ENCODE results near the gene TRIB2. TPM values are rescaled to one million over a fixed set of nuclear protein-coding genes. Genes with fewer than 3 reads are reported as not detected.

The TRIB2 gene
- total and polyA plus RNA-seq, 2 donors from 2014 or later: 29.6 to 69.2 TPM

- DNase-seq (no peak), FAIRE-seq (no peak)
- no peaks in the 10 kb centered on the region for H3K9me3 ChIP-seq (ENCODE audit: control insufficient read depth in 2 of 3, insufficient read depth in 1 of 3, low read length in 3 of 3)
- H3K27ac ChIP-seq (ENCODE audit: low read depth in 2 of 2, low read length in 2 of 2): no peak overlapping the region
- no peak overlapping the region for H3K4me3 ChIP-seq (ENCODE audit: low read length in 3 of 3)
- H3K9ac ChIP-seq (ENCODE audit: low read length in 3 of 3): no peak overlapping the region
- H3K36me3 ChIP-seq (ENCODE audit: control insufficient read depth in 2 of 3, insufficient read depth in 3 of 3, low read length in 3 of 3): no peaks in the 10 kb centered on the region
- no peaks in the 10 kb centered on the region for H3K27me3 ChIP-seq (ENCODE audit: control insufficient read depth, insufficient read depth, low read length)
- no peaks in the 10 kb centered on the region for H3K4me1 ChIP-seq (ENCODE audit: control insufficient read depth in 2 of 3, insufficient read depth in 2 of 3, low read depth in 1 of 3, low read length in 3 of 3)
- intact Hi-C loops (cut with DNase I): no loop called here
- TF ChIP-seq CTCF (IDR thresholded peaks at IDR 0.05; ENCODE audit: borderline replicate concordance, extremely low read depth, insufficient read depth): no peak
Measured at GRCh38 chr2:12764849-12765605, 48.3 kb downstream of the TRIB2 start.

GRCh38 chr2:12766421-12766879, 49.7 kb downstream of the TRIB2 start:
- Histone ChIP-seq H3K9ac (ENCODE audit: low read length in 3 of 3) (no peak overlapping the region), H3K27me3 (ENCODE audit: control insufficient read depth, insufficient read depth, low read length) (no peaks in the 10 kb centered on the region), H3K9me3 (ENCODE audit: control insufficient read depth in 2 of 3, insufficient read depth in 1 of 3, low read length in 3 of 3) (no peaks in the 10 kb centered on the region), H3K36me3 (ENCODE audit: control insufficient read depth in 2 of 3, insufficient read depth in 3 of 3, low read length in 3 of 3) (no peaks in the 10 kb centered on the region), H3K4me1 (ENCODE audit: control insufficient read depth in 2 of 3, insufficient read depth in 2 of 3, low read depth in 1 of 3, low read length in 3 of 3) (no peaks in the 10 kb centered on the region), H3K27ac (ENCODE audit: low read depth in 2 of 2, low read length in 2 of 2) (no peak overlapping the region), H3K4me3 (ENCODE audit: low read length in 3 of 3) (no peak overlapping the region)
- no peak for DNase-seq
- no peak for TF ChIP-seq CTCF (IDR thresholded peaks at IDR 0.05; ENCODE audit: borderline replicate concordance, extremely low read depth, insufficient read depth)
- FAIRE-seq: no peak
- intact Hi-C loops (cut with DNase I): no loop called here

GRCh38 chr2:12767541-12767940, 50.8 kb downstream of the TRIB2 start:
- H3K4me1 ChIP-seq (ENCODE audit: control insufficient read depth in 2 of 3, insufficient read depth in 2 of 3, low read depth in 1 of 3, low read length in 3 of 3): no peaks in the 10 kb centered on the region
- no peak for TF ChIP-seq CTCF (IDR thresholded peaks at IDR 0.05; ENCODE audit: borderline replicate concordance, extremely low read depth, insufficient read depth)
- H3K27me3 ChIP-seq (ENCODE audit: control insufficient read depth, insufficient read depth, low read length): no peaks in the 10 kb centered on the region
- H3K4me3 ChIP-seq (ENCODE audit: low read length in 3 of 3): no peak overlapping the region
- FAIRE-seq: no peak
- no peaks in the 10 kb centered on the region for H3K9me3 ChIP-seq (ENCODE audit: control insufficient read depth in 2 of 3, insufficient read depth in 1 of 3, low read length in 3 of 3)
- no peak for DNase-seq
- intact Hi-C loops (cut with DNase I): no loop called here
- no peak overlapping the region for H3K27ac ChIP-seq (ENCODE audit: low read depth in 2 of 2, low read length in 2 of 2)
- no peak overlapping the region for H3K9ac ChIP-seq (ENCODE audit: low read length in 3 of 3)
- no peaks in the 10 kb centered on the region for H3K36me3 ChIP-seq (ENCODE audit: control insufficient read depth in 2 of 3, insufficient read depth in 3 of 3, low read length in 3 of 3)
